Activated CD4-positive, alpha-beta T cell treated with anti-CD3 and anti-CD28 coated beads for 24 hours (primary cell): ENCODE data around the gene HMOX1.

Experiments
- DNase-seq, 2 donors: peaks; one replicate each; pipeline ENCODE4 v3.0.0-alpha.2; 2020; ENCODE audit warnings: low read depth in 2 of 2

HMOX1 gene

GRCh38 chr22:35406443-35406842, 25.5 kb downstream of the HMOX1 start:
- no peak for DNase-seq

GRCh38 chr22:35407362-35407761, 26.5 kb downstream of the HMOX1 start:
- DNase-seq, result no peak

- DNase-seq, result no peak
These were observed 29.1 kb downstream of the HMOX1 start for GRCh38 chr22:35409783-35410662.

- no peak for DNase-seq
These were observed 29.8 kb downstream of the HMOX1 start for GRCh38 chr22:35410663-35411034.

GRCh38 chr22:35411102-35411501, 30.2 kb downstream of the HMOX1 start:
- DNase-seq, result no peak

- DNase-seq, result no peak
These were observed 32.7 kb downstream of the HMOX1 start for GRCh38 chr22:35413624-35414023.

- no peak for DNase-seq
These were observed 36.7 kb downstream of the HMOX1 start for GRCh38 chr22:35417606-35418005.

- DNase-seq, result no peak
These were observed 37.2 kb downstream of the HMOX1 start for GRCh38 chr22:35418088-35418487.

GRCh38 chr22:35418731-35419130, 37.8 kb downstream of the HMOX1 start:
- DNase-seq, result no peak

- no peak for DNase-seq
These were observed 38.9 kb downstream of the HMOX1 start for GRCh38 chr22:35419756-35420155.

- no peak for DNase-seq
These were observed 40.2 kb downstream of the HMOX1 start for GRCh38 chr22:35421121-35421520.

- no peak for DNase-seq
These were observed 41.2 kb downstream of the HMOX1 start for GRCh38 chr22:35422145-35422544.

GRCh38 chr22:35422936-35423335, 42.0 kb downstream of the HMOX1 start:
- DNase-seq, result no peak

- no peak for DNase-seq
These were observed 43.2 kb downstream of the HMOX1 start for GRCh38 chr22:35424081-35424480.

- no peak for DNase-seq
These were observed 43.9 kb downstream of the HMOX1 start for GRCh38 chr22:35424761-35425160.

- no peak for DNase-seq
These were observed 44.6 kb downstream of the HMOX1 start for GRCh38 chr22:35425546-35425945.

- DNase-seq, result no peak
These were observed 45.3 kb downstream of the HMOX1 start for GRCh38 chr22:35425971-35426800.

GRCh38 chr22:35426801-35427140, 45.9 kb downstream of the HMOX1 start:
- DNase-seq, result no peak

- peak; percentile 53 to 57 for DNase-seq
These were observed 50.0 kb downstream of the HMOX1 start for GRCh38 chr22:35430897-35431322.

- DNase-seq, result no peak
These were observed 50.8 kb downstream of the HMOX1 start for GRCh38 chr22:35431483-35432227.

- DNase-seq, result no peak
These were observed 51.5 kb downstream of the HMOX1 start for GRCh38 chr22:35432228-35432905.
